OCI-LY1 (cell line): ENCODE data around the gene PDLIM3.

Experiments used
- EZH2 ChIP-seq: fragments of 200-600 bp; sonication (generic), shearing (Covaris generic); IDR thresholded peaks from 2 replicates; pipeline ENCODE4 v1.8.0; 2017; ENCODE audit warnings: borderline replicate concordance, mixed run types, mild to moderate bottlenecking, antibody characterized with exemption, low read length, moderate library complexity, mixed read lengths
- TF ChIP-seq, protein P1 (sequence below): fragments of 200-600 bp; sonication (generic), shearing (Covaris generic); IDR thresholded peaks from 2 replicates; pipeline ENCODE4 v1.5.1; 2017; ENCODE audit warnings: mild to moderate bottlenecking, antibody characterized with exemption, low read length, moderate library complexity, mixed read lengths

- TF ChIP-seq, protein P1, sequence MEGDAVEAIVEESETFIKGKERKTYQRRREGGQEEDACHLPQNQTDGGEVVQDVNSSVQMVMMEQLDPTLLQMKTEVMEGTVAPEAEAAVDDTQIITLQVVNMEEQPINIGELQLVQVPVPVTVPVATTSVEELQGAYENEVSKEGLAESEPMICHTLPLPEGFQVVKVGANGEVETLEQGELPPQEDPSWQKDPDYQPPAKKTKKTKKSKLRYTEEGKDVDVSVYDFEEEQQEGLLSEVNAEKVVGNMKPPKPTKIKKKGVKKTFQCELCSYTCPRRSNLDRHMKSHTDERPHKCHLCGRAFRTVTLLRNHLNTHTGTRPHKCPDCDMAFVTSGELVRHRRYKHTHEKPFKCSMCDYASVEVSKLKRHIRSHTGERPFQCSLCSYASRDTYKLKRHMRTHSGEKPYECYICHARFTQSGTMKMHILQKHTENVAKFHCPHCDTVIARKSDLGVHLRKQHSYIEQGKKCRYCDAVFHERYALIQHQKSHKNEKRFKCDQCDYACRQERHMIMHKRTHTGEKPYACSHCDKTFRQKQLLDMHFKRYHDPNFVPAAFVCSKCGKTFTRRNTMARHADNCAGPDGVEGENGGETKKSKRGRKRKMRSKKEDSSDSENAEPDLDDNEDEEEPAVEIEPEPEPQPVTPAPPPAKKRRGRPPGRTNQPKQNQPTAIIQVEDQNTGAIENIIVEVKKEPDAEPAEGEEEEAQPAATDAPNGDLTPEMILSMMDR, result no peak
- TF ChIP-seq EZH2, result no peak
These were observed 73.7 kb downstream of the PDLIM3 start for GRCh38 chr4:185461565-185461964.
